CD4-positive, alpha-beta T cell treated with Interleukin-10 for 1 hour (primary cell): ENCODE data around the gene CXorf49.
"Not testable (repeated sequence)": the region's sequence is repeated elsewhere in the genome, so short reads cannot be mapped to it uniquely, and the experiment has no call there.

Experiments
- DNase-seq: peaks from one replicate; pipeline ENCODE4 v3.0.0-alpha.2; 2020

The CXorf49 gene

DNA sequence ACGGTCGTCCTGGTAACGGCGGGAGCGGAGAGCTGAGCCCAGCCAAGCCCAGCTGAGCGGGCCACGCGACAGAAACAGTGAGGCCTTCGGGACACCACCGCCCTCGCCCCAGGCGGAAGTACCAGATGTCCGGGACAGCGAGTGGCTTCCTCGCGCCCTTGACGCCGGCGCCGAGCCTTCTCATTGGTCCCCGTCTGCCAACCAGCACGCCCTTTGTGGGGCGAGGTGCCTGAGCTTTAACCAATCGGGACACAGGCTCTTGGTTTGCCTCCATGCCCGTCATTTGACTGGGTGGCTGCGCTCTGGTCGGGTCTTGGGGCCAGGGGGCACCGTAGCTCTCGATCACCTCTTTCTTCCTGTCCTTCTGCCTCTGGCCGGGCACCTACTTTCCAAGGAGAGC lies at the start of gene CXorf49:
Gene CXorf49 (minus strand): TSS at position 101 of the 400 bp plus-strand sequence. CDS start 134 bp downstream, outside the sequence.
- not testable (repeated sequence) for DNase-seq

DNA sequence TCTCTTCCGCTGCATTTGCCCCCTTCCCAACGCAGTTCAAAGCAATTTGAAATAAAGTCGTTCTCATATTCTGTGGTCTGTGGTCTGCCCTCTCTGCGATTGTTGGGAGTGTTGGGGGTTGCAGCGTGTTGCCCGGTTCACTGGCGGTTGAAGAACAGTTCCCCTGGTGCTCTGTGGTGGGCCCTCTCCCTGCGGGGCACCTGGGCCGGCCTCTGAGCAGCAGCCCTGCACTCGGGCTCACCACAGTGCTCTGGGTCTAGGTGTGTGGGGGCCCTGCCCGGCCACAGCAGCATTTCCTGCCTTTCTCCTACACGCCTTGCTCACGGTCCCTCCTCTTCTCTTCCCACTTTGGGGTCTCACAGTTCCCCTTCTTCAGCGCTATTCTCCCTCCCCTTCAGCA lies 49.0 kb upstream of the CXorf49 start:
- DNase-seq = not testable (repeated sequence)

DNA sequence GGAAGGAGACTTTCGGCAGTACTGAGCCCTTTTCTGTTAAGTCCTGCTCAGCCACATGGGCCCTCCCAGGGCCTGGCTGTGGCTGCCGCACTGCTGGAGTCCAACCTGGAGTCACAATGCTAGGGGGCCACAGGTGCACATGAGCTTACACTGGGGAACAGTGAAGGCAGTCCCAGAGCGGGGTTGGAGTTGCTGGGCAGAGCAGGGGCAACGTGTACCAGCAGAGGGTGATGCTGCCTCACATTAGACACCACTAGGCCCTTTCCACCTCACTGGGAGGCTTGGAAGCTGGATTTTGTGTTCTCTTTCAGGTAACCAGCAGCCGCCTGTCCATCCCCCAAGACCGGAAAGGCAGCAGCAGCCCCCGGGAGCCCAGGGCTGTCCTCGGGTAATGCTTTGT lies 47.5 kb upstream of the CXorf49 start:
- DNase-seq = not testable (repeated sequence)

DNA sequence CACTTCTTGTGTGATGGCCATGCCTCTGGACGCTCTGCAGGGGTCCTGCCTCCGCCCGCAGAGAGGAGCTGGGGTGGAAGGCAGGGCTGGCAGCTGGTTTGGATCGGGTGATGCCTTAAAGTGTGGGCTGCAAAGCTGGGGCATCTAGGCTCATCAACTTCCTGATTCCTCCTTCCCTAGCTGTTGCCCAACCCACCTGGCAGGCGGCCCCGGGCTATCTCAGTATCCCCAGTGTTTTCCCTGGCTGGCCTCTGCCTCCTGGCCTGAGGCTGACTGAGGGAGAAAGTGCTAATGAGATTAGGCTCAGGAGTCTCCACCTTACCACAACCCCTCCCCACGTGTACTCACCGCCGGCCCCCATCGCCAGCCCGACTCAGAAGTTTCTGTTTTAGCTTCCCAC lies 46.7 kb upstream of the CXorf49 start:
- not testable (repeated sequence) for DNase-seq

DNA sequence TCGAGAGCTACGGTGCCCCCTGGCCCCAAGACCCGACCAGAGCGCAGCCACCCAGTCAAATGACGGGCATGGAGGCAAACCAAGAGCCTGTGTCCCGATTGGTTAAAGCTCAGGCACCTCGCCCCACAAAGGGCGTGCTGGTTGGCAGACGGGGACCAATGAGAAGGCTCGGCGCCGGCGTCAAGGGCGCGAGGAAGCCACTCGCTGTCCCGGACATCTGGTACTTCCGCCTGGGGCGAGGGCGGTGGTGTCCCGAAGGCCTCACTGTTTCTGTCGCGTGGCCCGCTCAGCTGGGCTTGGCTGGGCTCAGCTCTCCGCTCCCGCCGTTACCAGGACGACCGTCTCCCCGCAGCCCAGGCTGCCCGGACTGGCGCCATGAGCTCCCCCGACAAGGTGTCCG lies 45.0 kb upstream of the CXorf49 start, which contains the start of gene CXorf49B:
Gene CXorf49B (plus strand): TSS at position 301 of the 400 bp plus-strand sequence. CDS start 75 bp downstream, at position 376.
- DNase-seq = not testable (repeated sequence)

DNA sequence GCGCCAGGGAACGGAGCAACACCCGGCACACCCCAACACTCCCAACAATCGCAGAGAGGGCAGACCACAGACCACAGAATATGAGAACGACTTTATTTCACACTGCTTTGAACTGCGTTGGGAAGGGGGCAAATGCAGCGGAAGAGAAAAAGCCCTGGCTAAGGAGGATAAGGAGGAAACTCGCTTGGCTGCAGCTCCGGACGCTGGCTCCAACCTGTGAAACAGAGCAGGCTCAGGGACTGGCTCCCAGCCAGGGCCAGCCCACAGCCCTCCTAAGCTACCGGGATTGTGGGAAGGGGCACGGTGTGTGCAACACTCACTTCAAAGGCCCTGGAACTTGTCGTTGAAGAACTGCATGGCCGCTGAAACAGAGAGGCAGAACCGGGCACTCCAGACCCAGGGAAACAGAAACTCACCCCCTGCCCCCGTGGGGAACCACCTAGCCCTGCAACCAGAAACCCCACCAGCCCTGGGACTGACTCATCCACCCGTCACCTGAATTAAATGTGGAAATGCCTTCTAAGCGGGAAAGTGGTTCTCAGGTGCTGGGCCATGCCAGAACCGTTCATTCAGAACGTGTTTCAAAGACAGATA lies 42.7 kb upstream of the CXorf49 start:
- DNase-seq = not testable (repeated sequence)

DNA sequence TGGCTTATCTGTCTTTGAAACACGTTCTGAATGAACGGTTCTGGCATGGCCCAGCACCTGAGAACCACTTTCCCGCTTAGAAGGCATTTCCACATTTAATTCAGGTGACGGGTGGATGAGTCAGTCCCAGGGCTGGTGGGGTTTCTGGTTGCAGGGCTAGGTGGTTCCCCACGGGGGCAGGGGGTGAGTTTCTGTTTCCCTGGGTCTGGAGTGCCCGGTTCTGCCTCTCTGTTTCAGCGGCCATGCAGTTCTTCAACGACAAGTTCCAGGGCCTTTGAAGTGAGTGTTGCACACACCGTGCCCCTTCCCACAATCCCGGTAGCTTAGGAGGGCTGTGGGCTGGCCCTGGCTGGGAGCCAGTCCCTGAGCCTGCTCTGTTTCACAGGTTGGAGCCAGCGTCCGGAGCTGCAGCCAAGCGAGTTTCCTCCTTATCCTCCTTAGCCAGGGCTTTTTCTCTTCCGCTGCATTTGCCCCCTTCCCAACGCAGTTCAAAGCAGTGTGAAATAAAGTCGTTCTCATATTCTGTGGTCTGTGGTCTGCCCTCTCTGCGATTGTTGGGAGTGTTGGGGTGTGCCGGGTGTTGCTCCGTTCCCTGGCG lies 2.3 kb upstream of the CXorf49 start:
- not testable (repeated sequence) for DNase-seq

DNA sequence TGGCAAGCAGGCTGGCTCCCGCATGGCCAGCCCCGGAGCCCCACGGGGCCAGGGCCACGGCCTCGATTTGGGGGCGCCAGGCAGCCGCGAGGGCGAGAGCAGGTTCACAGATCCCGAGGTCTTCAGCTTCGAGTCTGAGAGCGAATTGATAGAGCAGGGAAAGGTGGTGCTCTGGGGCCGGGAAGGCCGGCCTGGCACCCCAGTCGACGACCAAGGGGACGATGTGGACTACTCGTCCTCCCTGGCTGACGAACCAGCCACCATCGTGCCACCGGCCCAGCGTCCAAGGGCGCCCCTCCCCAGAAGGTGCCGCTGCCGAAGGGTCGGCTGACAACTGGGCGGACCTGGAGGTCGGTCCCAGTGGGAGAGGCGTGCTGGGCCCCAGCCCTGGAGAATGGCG lies 1.1 kb upstream of the CXorf49 start:
- DNase-seq = not testable (repeated sequence)

DNA sequence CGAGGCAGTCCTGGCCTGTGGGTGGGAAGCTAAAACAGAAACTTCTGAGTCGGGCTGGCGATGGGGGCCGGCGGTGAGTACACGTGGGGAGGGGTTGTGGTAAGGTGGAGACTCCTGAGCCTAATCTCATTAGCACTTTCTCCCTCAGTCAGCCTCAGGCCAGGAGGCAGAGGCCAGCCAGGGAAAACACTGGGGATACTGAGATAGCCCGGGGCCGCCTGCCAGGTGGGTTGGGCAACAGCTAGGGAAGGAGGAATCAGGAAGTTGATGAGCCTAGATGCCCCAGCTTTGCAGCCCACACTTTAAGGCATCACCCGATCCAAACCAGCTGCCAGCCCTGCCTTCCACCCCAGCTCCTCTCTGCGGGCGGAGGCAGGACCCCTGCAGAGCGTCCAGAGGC lies 1.8 kb downstream of the CXorf49 start:
- not testable (repeated sequence) for DNase-seq

DNA sequence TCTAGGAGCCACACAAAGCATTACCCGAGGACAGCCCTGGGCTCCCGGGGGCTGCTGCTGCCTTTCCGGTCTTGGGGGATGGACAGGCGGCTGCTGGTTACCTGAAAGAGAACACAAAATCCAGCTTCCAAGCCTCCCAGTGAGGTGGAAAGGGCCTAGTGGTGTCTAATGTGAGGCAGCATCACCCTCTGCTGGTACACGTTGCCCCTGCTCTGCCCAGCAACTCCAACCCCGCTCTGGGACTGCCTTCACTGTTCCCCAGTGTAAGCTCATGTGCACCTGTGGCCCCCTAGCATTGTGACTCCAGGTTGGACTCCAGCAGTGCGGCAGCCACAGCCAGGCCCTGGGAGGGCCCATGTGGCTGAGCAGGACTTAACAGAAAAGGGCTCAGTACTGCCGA lies 2.5 kb downstream of the CXorf49 start:
- DNase-seq = not testable (repeated sequence)

DNA sequence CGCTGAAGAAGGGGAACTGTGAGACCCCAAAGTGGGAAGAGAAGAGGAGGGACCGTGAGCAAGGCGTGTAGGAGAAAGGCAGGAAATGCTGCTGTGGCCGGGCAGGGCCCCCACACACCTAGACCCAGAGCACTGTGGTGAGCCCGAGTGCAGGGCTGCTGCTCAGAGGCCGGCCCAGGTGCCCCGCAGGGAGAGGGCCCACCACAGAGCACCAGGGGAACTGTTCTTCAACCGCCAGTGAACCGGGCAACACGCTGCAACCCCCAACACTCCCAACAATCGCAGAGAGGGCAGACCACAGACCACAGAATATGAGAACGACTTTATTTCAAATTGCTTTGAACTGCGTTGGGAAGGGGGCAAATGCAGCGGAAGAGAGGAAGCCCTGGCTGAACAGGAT lies 4.0 kb downstream of the CXorf49 start:
- not testable (repeated sequence) for DNase-seq

DNA sequence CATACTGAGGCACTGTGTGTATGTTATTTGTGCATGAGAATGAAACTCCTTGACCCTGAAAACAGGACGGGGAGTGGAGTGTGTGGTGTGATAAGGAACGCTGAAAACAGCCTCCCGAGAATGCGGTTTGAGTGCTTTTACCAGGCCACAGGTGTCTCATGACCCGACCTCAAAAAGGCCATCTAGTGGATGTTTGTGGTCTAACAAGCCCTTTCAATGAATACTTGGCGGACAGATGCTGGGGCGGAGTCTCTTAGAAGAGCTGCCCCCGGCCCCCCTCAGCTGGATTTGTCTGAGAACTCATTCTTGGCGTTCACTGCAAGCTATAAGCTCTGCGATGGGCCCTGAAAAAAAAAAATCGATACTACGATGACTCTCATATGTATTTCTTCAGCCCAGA lies 15.2 kb downstream of the CXorf49 start:
- DNase-seq = not testable (repeated sequence)

DNA sequence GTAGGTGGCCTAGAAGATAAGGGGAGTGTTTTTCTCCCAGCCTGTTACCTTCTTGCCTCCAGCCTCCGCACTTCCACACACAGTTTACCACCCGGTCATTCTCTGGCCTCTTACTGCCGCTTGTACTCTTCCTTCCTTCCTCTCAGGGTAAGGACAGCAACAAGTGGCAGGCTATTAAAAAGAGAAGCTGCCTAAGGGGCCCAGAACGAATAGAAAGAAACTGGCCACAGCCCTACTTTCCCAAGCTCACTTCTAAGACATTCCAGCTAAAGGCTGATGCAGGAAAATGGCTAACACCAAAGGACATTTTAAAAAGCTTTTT lies 19.1 kb downstream of the CXorf49 start:
- not testable (repeated sequence) for DNase-seq

DNA sequence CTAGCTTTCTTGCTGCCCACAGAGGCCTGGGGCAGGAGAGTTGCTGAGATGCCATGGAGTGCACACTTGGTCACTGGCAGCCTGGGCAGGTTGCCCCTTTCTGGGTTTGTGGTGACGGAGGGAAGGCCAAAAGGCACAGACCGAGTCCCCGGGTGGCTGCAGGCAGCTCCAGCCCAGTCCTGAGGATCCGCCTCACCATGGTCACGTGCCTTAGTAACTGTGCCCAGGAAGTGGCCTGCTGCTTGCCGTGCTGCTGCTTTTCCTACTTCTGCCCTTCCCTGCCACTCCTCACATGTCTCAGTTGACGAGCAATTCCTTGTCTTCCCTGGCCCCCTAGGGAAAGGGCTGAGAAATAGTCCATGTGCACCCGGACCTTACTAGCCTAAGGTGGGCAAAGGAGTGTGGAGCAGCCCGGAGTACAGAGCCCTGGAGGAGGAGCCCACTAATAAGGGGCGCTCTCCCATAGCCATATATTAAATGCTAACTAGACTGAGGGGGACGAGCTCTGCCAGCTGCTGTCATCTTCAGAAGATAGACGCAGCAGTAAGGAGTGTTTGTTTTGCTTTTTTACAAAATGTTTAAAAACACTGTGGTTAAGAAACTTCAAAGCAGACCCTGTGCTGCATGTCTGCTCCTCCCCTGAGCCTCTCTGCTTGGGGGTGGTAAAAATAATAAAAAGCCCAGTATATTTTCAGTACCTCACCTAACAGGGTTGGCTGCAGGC lies 19.6 kb downstream of the CXorf49 start:
- not testable (repeated sequence) for DNase-seq

DNA sequence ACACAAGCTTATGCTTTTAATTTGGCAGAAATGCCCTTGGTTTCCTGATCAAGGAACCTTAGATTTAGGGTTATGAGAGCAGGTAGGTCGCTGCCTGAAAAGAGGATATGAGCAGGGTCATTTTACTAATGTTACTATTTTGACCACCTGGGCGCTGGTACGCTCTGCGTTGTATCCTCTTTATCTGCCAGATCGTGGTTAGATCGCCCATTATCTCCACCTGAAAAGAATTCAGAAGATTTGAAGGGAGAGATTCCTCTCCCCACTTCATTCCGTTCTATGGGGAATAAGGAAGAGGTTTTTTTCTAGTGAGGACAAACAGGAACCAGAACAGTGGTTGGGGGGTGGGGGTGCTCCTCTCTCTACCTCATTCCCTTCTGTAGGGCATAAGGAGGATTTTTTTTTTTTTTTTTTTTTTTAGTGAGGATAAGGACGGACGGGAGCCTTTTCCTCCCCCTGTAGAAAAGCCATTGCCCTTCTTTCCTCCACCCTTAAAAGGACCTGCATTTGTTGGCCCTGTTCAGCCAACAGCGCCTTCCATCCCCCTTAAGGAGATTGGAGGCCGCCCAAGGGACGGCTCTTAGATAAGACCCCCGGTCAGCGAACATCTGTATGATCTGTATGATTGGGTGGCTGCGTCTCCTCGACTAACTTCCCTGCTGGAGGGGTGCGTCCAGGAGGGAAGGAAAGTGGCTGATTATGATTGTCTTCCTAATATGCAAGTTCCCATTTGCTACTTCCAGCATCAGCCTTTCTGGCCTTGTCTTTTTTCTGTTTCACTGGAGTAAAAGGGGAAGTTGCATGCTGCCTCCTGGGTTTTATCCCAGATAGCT lies 20.4 kb downstream of the CXorf49 start:
- not testable (repeated sequence) for DNase-seq

DNA sequence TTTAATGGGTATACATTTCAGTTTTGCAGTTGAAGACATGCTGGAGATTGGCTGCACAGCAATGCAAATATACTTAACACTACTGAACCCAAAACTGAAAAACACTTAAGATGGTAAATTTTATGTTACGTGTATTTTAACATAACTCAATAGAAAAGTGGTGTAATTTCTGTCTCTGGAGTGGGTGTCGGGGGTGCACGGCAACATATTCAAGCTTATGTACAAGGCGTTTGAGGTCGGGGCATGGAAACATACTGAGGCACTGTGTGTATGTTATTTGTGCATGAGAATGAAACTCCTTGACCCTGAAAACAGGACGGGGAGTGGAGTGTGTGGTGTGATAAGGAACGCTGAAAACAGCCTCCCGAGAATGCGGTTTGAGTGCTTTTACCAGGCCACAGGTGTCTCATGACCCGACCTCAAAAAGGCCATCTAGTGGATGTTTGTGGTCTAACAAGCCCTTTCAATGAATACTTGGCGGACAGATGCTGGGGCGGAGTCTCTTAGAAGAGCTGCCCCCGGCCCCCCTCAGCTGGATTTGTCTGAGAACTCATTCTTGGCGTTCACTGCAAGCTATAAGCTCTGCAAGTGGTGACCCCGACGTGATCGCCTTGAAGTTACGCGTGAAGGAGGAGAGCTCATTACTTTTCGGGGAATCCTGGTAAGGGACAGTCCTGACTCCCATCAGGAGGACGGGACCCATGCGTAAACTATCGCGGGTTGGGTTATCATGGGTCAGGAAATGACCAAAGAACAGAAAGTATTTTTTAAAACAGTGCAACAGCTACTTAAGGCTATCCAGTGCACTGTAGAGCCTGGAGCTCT lies 21.2 kb downstream of the CXorf49 start:
- DNase-seq = not testable (repeated sequence)

DNA sequence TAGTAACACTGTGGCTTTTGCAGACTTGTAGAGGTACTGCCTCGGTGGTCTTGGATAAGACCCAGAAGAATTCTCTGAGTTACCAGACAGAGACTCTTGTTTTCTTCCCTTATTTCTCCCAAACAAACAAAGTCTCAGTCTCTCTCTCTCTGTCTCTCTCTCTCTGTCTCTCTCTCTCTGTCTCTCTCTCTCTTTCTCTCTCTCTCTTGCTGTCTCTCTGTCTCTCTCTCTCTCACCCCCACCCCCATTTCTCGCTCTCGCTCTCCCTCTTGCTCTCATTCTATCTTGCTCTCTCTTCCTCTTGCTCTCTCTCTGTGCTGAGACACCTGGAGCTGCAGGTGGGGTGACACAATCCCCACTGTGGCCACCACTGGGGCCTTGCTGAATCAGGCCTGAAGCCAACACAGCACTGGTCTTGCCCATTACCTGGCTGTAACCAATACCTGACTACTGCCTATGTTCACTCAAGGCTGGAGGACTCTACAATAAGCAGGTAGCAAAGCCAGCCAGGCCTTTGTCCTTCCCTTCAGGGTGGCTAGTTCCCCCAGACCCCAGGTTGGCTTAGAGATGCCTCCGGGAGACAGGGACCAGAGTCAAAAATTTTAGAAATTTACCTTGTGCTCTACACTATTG lies 38.4 kb downstream of the CXorf49 start:
- no peak for DNase-seq

DNA sequence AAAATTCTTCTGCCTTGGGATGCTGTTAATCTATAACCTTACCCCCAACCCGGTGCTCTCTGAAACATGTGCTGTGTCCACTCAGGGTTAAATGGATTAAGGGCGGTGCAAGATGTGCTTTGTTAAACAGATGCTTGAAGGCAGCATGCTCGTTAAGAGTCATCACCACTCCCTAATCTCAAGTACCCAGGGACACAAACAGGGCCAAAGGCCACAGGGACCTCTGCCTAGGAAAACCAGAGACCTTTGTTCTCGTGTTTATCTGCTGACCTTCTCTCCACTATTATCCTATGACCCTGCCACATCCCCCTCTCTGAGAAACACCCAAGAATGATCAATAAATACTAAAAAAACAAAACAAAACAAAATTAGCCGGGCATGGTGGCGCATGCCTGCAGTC lies 40.9 kb downstream of the CXorf49 start:
- not testable (repeated sequence) for DNase-seq

DNA sequence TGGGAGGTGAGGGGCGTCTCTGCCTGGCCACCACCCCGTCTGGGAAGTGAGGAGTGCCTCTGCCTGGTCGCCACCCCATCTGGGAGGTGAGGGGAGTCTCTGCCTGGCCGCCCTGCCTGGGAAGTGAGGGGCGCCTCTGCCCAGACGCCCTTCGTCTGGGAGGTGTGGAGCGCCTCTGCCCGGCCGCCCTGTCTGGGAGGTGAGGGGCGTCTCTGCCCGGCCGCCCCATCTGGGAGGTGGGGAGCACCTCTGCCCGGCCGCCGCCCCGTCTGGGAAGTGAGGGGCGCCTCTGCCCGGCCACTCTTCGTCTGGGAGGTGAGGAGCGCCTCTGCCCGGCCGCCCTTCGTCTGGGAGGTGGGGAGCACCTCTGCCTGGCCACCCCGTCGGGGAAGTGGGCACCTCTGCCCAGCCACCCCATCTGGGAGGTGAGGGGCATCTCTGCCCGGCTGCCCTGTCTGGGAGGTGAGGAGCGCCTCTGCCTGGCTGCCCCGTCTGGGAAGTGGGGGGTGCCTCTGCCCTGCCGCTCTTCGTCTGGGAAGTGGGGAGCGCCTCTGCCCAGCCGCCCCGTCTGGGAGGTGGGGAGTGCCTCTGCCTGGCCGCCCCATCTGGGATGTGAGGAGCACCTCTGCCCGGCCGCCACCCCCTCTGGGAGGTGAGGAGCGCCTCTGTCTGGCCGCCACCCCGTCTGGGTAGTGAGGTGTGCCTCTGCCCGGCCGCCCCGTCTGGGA lies 41.9 kb downstream of the CXorf49 start:
- not testable (repeated sequence) for DNase-seq

DNA sequence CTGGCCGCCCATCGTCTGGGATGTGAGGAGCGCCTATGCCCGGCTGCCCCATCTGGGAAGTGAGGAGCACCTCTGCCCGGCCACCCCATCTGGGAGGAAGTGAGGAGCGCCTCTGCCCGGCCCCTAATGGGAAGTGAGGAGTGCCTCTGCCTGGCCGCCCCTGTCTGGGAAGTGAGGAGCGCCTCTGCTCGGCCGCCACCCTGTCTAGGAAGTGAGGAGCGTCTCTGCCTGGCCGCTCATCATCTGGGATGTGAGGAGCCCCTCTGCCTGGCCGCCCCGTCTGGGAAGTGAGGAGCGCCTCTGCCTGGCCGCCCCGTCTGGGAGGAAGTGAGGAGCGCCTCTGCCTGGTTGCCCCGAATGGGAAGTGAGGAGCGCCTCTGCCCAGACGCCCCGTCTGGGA lies 42.4 kb downstream of the CXorf49 start:
- not testable (repeated sequence) for DNase-seq

DNA sequence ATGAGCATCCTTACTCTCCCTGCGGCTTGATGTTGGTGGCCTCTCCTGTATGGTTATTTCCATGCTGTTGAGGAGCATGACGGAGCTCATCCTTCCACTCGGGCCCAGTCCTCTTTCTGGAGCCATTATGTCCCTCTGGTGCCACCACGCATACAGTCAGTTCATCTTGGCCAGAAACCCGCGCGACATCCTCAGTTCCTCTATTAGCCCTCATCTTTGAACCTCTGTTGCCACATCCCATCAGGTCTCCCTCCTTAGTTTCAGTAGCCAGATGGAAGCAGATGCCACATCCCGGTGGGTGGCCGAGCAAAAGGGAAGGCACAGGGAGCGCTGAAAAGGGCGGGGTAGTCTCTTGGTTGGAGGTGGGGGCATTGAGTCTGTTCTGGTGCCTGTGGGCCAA lies 46.1 kb downstream of the CXorf49 start:
- no peak for DNase-seq
